ENCODE measurements around the gene CEP41.
A peak's percentile ranks its signal among the peaks of the same experiment; 100 is the strongest.

Gene CEP41

DNA sequence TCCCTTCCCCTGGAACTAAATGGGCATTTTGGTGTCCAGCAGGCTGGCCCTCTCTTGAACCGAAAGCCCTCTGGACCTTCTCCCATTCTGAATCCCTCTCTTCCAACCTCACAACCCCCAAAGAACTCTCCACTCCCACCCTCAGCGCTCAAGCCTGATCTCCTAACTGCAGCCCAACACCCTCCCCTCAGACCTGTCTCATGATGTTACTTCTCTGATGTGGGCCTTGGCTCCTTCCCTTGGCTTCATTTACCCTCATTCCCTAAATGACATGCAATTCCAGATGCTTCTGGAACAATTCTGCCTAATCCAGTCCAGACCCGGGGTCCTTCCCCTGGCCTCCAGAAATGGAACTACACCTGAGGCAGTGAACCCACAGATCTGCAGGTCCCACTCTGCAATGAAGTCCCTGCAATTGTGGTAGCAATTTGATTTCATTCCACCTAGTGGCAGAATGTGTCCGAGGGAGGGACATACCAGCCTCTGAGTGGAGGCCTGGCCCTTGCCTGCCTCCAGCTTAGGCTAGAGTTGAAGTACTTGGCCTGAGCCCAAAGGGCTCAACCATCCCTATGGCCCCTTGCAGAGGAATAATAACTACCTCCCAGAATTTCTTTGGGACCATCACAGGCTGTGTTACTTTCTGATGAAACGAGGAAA, 4.1 kb upstream of the CEP41 start:
- no peak for DNase-seq (ENCODE audit: low read depth in 1 of 2, low spot score in 1 of 2)
- in situ Hi-C loops (cut with HindIII; ENCODE audit: low pct_unique_long_range_greater_than_20kb, low sequenced_read_pairs): no loop called here
- no peak for TF ChIP-seq JUND (IDR thresholded peaks at IDR 0.05; ENCODE audit: low read depth)

- in situ Hi-C loops (cut with HindIII; ENCODE audit: low pct_unique_long_range_greater_than_20kb, low sequenced_read_pairs): no loop called here
- DNase-seq (ENCODE audit: low read depth in 1 of 2, low spot score in 1 of 2): no peak
- TF ChIP-seq JUND (IDR thresholded peaks at IDR 0.05; ENCODE audit: low read depth): no peak
These were observed 3.4 kb upstream of the CEP41 start for GRCh38 chr7:130444234-130444633.

- TF ChIP-seq JUND (IDR thresholded peaks at IDR 0.05; ENCODE audit: low read depth): no peak
- no peak for DNase-seq (ENCODE audit: low read depth in 1 of 2, low spot score in 1 of 2)
- in situ Hi-C loops (cut with HindIII; ENCODE audit: low pct_unique_long_range_greater_than_20kb, low sequenced_read_pairs): no loop called here
These were observed 1.8 kb upstream of the CEP41 start for GRCh38 chr7:130442601-130443000.

- TF ChIP-seq JUND (IDR thresholded peaks at IDR 0.05; ENCODE audit: low read depth): no peak
- in situ Hi-C loops (cut with HindIII; ENCODE audit: low pct_unique_long_range_greater_than_20kb, low sequenced_read_pairs): no loop called here
- no peak for DNase-seq (ENCODE audit: low read depth in 1 of 2, low spot score in 1 of 2)
These were observed 623 bp upstream of the CEP41 start for GRCh38 chr7:130441408-130441869.

- DNase-seq (ENCODE audit: low read depth in 1 of 2, low spot score in 1 of 2): no peak
- no peak for TF ChIP-seq JUND (IDR thresholded peaks at IDR 0.05; ENCODE audit: low read depth)
- in situ Hi-C loops (cut with HindIII; ENCODE audit: low pct_unique_long_range_greater_than_20kb, low sequenced_read_pairs): no loop called here
These were observed 4.6 kb downstream of the CEP41 start for GRCh38 chr7:130436253-130436652.

GRCh38 chr7:130435311-130435854, 5.4 kb downstream of the CEP41 start:
- in situ Hi-C loops (cut with HindIII; ENCODE audit: low pct_unique_long_range_greater_than_20kb, low sequenced_read_pairs): no loop called here
- no peak for TF ChIP-seq JUND (IDR thresholded peaks at IDR 0.05; ENCODE audit: low read depth)

DNA sequence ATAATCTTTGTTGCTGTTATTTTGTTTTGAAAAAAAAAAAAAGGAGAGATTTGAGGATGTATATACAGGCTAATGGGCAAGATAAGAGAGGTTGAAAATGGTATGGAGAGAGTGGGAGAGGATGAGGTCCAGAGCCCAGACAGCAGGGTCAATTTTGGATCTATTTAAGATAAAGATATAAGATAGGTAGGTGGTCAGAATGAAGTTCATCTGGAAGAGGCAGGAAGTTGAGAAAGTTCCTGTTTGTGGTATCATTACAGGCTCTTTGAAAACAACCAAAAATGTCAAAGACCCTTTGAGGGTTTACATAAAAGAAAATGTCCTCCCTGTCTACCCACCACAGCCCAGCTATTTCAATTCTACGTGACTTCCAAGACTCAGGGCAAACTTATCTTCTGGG, 7.5 kb downstream of the CEP41 start:
- in situ Hi-C loops (cut with HindIII; ENCODE audit: low pct_unique_long_range_greater_than_20kb, low sequenced_read_pairs): no loop called here

More at GRCh38 chr7:130435311-130435854, 5.4 kb downstream of the CEP41 start:
- DNase-seq (ENCODE audit: low read depth in 1 of 2, low spot score in 1 of 2): no peak

GRCh38 chr7:130432886-130433285, 7.9 kb downstream of the CEP41 start:
- in situ Hi-C loops (cut with HindIII; ENCODE audit: low pct_unique_long_range_greater_than_20kb, low sequenced_read_pairs): no loop called here
- TF ChIP-seq JUND (IDR thresholded peaks at IDR 0.05; ENCODE audit: low read depth): no peak
- DNase-seq (ENCODE audit: low read depth in 1 of 2, low spot score in 1 of 2): no peak

More for the DNA sequence above, 7.5 kb downstream of the CEP41 start:
- TF ChIP-seq JUND (IDR thresholded peaks at IDR 0.05; ENCODE audit: low read depth): no peak
- no peak for DNase-seq (ENCODE audit: low read depth in 1 of 2, low spot score in 1 of 2)

DNA sequence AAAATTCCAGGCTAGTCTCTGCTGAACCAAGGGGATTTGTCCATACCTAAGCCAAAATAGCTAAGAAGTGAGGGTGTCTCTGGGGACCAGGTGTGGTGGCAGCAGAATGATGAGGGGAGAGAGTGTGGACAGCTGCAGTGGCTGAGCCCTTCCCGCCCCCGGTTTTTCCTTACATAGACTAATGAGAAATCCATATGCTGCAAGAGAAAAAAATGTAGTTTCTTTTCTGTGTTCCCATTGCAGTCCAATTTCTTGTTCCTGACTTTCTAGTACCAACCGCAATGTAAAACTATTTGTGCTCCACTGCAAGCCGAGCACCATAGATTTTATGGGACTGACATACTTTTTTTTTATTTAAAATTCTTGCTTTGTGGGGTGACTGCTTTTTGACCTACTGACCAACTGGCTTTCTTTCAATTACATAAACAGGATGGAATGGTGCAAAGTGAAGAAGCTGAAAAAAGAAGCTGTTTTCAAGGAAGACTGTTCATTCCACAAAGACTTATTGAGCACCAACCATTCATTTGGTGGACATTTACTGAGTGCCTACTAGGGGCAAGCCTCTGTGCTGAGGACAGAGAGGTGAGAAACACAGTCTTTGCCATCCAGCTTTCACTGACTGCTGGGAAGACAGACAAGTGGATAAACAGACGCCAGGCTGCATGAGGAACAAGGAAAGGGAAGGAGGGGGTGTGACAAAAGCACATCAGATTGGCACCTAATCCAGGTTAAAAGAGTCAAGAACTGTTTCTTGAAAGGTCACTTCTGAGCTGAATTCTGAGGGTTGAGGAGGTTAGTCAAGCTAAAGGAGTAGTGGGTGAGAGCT, 9.8 kb downstream of the CEP41 start:
- peak in 1 of 2 experiments; percentile 10 for DNase-seq (ENCODE audit: low read depth in 1 of 2, low spot score in 1 of 2)
- no peak for TF ChIP-seq JUND (IDR thresholded peaks at IDR 0.05; ENCODE audit: low read depth)
- in situ Hi-C loops (cut with HindIII; ENCODE audit: low pct_unique_long_range_greater_than_20kb, low sequenced_read_pairs): no loop called here

DNA sequence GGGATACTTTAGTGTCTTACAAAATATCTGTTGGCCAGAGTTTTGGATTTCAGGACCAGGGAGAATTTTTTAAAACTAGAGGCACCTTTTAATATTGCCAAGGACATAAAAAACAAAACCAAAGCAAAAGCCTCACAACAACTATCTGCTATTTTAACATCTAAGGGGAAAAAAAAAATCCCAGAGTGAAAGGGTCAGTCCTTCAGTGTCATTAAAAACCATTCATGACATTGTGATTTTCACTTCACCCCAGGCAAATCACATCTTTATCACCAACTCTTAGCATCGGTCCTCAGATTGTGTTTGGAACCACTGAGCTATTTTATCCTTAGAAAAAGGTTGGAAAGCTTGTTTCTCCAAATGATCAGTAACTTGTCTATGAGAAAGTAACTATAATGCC, 10.7 kb downstream of the CEP41 start:
- in situ Hi-C loops (cut with HindIII; ENCODE audit: low pct_unique_long_range_greater_than_20kb, low sequenced_read_pairs): no loop called here
- no peak for TF ChIP-seq JUND (IDR thresholded peaks at IDR 0.05; ENCODE audit: low read depth)
- DNase-seq (ENCODE audit: low read depth in 1 of 2, low spot score in 1 of 2): no peak

DNA sequence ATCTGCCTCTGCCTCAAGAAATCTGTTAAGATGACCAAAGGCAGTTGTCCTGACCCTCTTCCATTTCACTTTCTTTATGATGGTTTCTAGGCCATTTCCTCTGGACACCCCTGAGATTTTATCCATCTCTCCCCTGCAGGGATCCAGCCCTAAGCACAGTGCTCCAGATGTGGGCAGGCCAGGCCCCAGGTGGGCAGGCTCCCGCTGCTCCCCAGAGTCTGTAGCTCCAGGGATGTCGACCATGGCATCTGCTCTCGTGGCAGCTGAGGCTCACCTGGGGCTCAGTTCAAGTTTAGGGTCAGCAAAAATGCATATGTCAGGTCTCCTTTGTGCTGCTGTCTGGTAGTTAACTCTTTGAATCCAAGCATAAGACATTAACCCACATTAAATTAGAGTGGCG, 11.8 kb downstream of the CEP41 start:
- no peak for DNase-seq (ENCODE audit: low read depth in 1 of 2, low spot score in 1 of 2)
- in situ Hi-C loops (cut with HindIII; ENCODE audit: low pct_unique_long_range_greater_than_20kb, low sequenced_read_pairs): no loop called here
- no peak for TF ChIP-seq JUND (IDR thresholded peaks at IDR 0.05; ENCODE audit: low read depth)

GRCh38 chr7:130426564-130426963, 14.3 kb downstream of the CEP41 start:
- no peak for TF ChIP-seq JUND (IDR thresholded peaks at IDR 0.05; ENCODE audit: low read depth)
- in situ Hi-C loops (cut with HindIII; ENCODE audit: low pct_unique_long_range_greater_than_20kb, low sequenced_read_pairs): no loop called here
- DNase-seq (ENCODE audit: low read depth in 1 of 2, low spot score in 1 of 2): no peak

DNA sequence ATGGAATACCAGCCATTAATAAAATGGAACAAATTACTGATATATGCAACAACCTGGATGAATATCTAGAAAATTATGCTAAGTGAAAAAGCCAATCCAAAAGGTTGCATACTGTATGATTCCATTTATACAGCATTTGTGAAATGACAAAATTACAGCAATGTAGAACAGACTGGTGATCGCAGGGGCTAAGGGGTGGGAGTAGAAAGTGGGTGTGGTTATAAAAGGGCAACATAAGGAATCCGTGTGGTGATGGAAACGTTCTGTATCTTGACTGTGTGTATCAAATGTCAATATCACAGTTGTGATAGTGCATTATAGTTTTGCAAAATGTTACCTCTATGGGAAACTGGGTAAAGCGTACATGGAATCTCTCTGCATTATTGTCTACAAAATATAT, 15.0 kb downstream of the CEP41 start:
- no peak for TF ChIP-seq JUND (IDR thresholded peaks at IDR 0.05; ENCODE audit: low read depth)
- in situ Hi-C loops (cut with HindIII; ENCODE audit: low pct_unique_long_range_greater_than_20kb, low sequenced_read_pairs): no loop called here
- DNase-seq (ENCODE audit: low read depth in 1 of 2, low spot score in 1 of 2): no peak

Measured in T47D (cell line).